A673 (cell line): ENCODE results near the gene CIDEA. TPM values are rescaled to one million over a fixed set of nuclear protein-coding genes. Genes with fewer than 3 reads are reported as not detected.
A peak's percentile ranks its signal among the peaks of the same experiment; 100 is the strongest.

Source experiments
- BruUV-seq: library from RNA; stranded (reverse); fragments of 400-500 nt; replicated peaks from 2 replicates; lab custom pipeline; 2021; lab: Mats Ljungman, UMichigan
- CTCF ChIA-PET: fragments of 300-600 bp; sonication (Branson Sonifier 250); formaldehyde crosslinking; loops from one replicate; lab custom pipeline; 2022; ENCODE audit warnings: antibody characterized with exemption; lab: Charles Lee
- POLR2A ChIA-PET: fragments of 300-600 bp; sonication (Branson Sonifier 250); formaldehyde crosslinking; loops from one replicate; lab custom pipeline; 2022; ENCODE audit warnings: antibody characterized with exemption; ENCODE audit not compliant: low non-redundant PET; lab: Charles Lee
- DNase-seq: peaks from one replicate; pipeline ENCODE4 v3.0.0-alpha.2; 2015; ENCODE audit warnings: low spot score
- H3K27ac ChIP-seq: fragments of 200-600 bp; sonication (generic); 2 replicates; pipeline ENCODE4 v1.5.1; 2016; ENCODE audit warnings: mixed run types, low read depth, mild to moderate bottlenecking, mixed read lengths, antibody characterized with exemption, low read length; ENCODE audit not compliant: poor library complexity, severe bottlenecking
- H3K27me3 ChIP-seq: fragments of 200-600 bp; sonication (generic); replicated peaks from 2 replicates; pipeline ENCODE4 v1.6.1; 2017; ENCODE audit warnings: mixed run types, low read depth, mild to moderate bottlenecking, mixed read lengths, antibody characterized with exemption, low read length; ENCODE audit not compliant: insufficient read depth, poor library complexity
- H3K36me3 ChIP-seq: fragments of 200-600 bp; sonication (generic); 2 replicates; pipeline ENCODE4 v1.6.1; 2016; ENCODE audit warnings: mixed run types, mild to moderate bottlenecking, mixed read lengths, antibody characterized with exemption, low read length; ENCODE audit not compliant: insufficient read depth, poor library complexity, severe bottlenecking
- H3K4me1 ChIP-seq: fragments of 200-600 bp; sonication (generic); 2 replicates; pipeline ENCODE4 v1.6.1; 2017; ENCODE audit warnings: mixed run types, mild to moderate bottlenecking, mixed read lengths, antibody characterized with exemption, low read length; ENCODE audit not compliant: insufficient read depth, poor library complexity, severe bottlenecking
- H3K4me3 ChIP-seq: fragments of 200-600 bp; sonication (generic); 2 replicates; pipeline ENCODE4 v1.5.1; 2016; ENCODE audit warnings: low read depth, mixed run types, mild to moderate bottlenecking, mixed read lengths, low read length; ENCODE audit not compliant: poor library complexity, severe bottlenecking
- H3K9me3 ChIP-seq: fragments of 200-600 bp; sonication (generic); 2 replicates; pipeline ENCODE4 v1.6.1; 2016; ENCODE audit warnings: mixed run types, low read depth, mild to moderate bottlenecking, mixed read lengths, antibody characterized with exemption, low read length; ENCODE audit not compliant: poor library complexity, severe bottlenecking
- EZH2 ChIP-seq: fragments of 200-600 bp; sonication (generic); IDR thresholded peaks from 2 replicates; pipeline ENCODE4 v1.6.1; 2017; ENCODE audit warnings: borderline replicate concordance, low read depth, mild to moderate bottlenecking, mixed read lengths, antibody characterized with exemption, low read length; ENCODE audit not compliant: poor library complexity, severe bottlenecking
- intact Hi-C: fragments of 100-400 bp; cut with micrococcal nuclease; formaldehyde crosslinking; loops from one replicate; pipeline ENCODE4 v1.10.0; 2022; ENCODE audit not compliant: unreplicated experiment
- total RNA-seq: library from RNA; stranded (reverse); gene quantifications from 2 replicates; pipeline ENCODE4 v1.2.3, GENCODE V29; 2021
- TF ChIP-seq, protein P1 (sequence below): fragments of 300-800, 200-600 bp; sonication (generic); conservative IDR thresholded peaks from 2 replicates; pipeline ENCODE4 v1.5.1; 2017; ENCODE audit warnings: low read depth, mild to moderate bottlenecking, antibody characterized with exemption, low read length, moderate library complexity, mixed read lengths

Gene CIDEA
- total RNA-seq, 1 experiment from 2014 or later = not detected

GRCh38 chr18:12288403-12288755, 34.2 kb downstream of the CIDEA start:
- Histone ChIP-seq H3K4me1 (peaks cover 10% of the 10 kb centered on the region), H3K9me3 (no peaks in the 10 kb centered on the region), H3K36me3 (no peaks in the 10 kb centered on the region), H3K27me3 (no peaks in the 10 kb centered on the region), H3K27ac (no peak overlapping the region), H3K4me3 (peak overlapping the region; percentile 49)
- TF ChIP-seq, protein P1, sequence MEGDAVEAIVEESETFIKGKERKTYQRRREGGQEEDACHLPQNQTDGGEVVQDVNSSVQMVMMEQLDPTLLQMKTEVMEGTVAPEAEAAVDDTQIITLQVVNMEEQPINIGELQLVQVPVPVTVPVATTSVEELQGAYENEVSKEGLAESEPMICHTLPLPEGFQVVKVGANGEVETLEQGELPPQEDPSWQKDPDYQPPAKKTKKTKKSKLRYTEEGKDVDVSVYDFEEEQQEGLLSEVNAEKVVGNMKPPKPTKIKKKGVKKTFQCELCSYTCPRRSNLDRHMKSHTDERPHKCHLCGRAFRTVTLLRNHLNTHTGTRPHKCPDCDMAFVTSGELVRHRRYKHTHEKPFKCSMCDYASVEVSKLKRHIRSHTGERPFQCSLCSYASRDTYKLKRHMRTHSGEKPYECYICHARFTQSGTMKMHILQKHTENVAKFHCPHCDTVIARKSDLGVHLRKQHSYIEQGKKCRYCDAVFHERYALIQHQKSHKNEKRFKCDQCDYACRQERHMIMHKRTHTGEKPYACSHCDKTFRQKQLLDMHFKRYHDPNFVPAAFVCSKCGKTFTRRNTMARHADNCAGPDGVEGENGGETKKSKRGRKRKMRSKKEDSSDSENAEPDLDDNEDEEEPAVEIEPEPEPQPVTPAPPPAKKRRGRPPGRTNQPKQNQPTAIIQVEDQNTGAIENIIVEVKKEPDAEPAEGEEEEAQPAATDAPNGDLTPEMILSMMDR = no peak
- TF ChIP-seq EZH2 = no peak
- BruUV-seq = no TSS peak
- ChIA-PET CTCF (interaction anchor here (0.6 to 2.1 kb wide), 3 partner anchors 9 to 21 kb away, joined by 4 to 7 read pairs (median 5); no protein-coding TSS in a partner anchor), POLR2A (no interaction called here)
- intact Hi-C loops = no loop called here
- DNase-seq = no peak

DNA sequence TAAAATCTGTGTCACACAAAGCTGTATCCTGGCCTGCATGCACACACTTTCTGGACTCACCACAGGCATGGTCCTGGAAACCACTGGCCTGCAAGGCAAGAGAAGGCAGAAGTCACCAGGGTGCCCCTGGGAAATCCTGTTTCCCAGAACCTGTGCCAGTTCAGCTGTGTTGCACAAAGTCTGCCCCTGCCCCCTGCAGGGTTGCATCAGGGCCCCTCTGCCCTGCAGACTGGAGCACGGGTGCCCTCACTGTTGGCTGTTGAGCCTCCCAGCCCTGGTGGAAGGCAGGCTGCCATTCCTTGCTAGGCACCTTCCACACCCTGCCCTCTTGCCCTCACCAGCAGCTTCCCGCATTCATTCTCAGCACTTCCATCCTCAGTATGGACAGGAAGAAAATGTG, 35.9 kb downstream of the CIDEA start:
- ChIA-PET POLR2A (no interaction called here), CTCF (no interaction called here)
- Histone ChIP-seq H3K36me3 (no peaks in the 10 kb centered on the region), H3K27me3 (no peaks in the 10 kb centered on the region), H3K9me3 (no peaks in the 10 kb centered on the region), H3K4me1 (peaks cover 10% of the 10 kb centered on the region), H3K4me3 (no peak overlapping the region), H3K27ac (no peak overlapping the region)
- BruUV-seq = no TSS peak
- TF ChIP-seq, protein P1 = no peak
- TF ChIP-seq EZH2 = no peak
- intact Hi-C loops = no loop called here
- DNase-seq = no peak

GRCh38 chr18:12291161-12291560, 37.0 kb downstream of the CIDEA start:
- intact Hi-C loops = no loop called here
- no peak overlapping the region for H3K4me3 ChIP-seq
- H3K36me3 ChIP-seq = no peaks in the 10 kb centered on the region
- DNase-seq = no peak
- H3K9me3 ChIP-seq = no peaks in the 10 kb centered on the region
- ChIA-PET POLR2A (no interaction called here), CTCF (no interaction called here)
- no TSS peak for BruUV-seq
- peaks cover 10% of the 10 kb centered on the region for H3K4me1 ChIP-seq
- no peak for TF ChIP-seq EZH2
- TF ChIP-seq, protein P1 = no peak
- H3K27ac ChIP-seq = no peak overlapping the region
- no peaks in the 10 kb centered on the region for H3K27me3 ChIP-seq
